IPS-NIHi7 (cell line): ENCODE data around the gene CDCA4.

Experiments used
- DNase-seq: peaks from one replicate; pipeline ENCODE4 v3.0.0; 2012; ENCODE audit warnings: mixed read lengths; ENCODE audit errors: extremely low spot score

Gene CDCA4

DNA sequence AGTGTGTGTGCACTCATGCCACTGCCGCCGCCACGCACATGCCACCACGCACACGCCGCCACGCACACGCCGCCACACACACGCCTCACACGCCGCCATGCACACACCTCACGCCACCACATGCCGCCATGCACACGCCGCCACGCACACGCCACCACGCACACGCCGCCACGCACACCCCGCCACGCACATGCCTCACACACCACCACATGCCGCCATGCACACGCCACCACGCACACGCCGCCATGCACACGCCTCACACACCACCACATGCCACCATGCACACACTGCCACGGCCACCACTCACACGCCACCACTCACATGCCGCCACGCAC, 29.0 kb downstream of the CDCA4 start:
- DNase-seq, result no peak

DNA sequence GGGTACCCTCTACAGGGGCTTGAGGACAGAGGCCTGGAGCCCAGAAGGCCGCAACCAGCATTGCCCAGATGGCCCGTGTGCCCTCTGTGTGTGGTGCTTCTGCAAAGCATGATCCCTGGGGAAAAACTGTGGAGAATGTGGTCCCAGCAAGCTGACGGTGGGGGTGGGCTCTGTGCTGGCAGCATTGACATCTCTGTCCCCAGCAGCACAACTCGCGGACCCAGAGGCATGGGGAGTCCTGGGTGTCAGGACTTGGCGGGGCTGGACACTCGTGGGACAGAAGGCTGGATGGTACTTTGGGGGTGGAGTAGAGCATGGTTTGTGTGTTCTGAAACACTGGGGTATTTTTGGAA, 31.0 kb downstream of the CDCA4 start:
- DNase-seq, result no peak

DNA sequence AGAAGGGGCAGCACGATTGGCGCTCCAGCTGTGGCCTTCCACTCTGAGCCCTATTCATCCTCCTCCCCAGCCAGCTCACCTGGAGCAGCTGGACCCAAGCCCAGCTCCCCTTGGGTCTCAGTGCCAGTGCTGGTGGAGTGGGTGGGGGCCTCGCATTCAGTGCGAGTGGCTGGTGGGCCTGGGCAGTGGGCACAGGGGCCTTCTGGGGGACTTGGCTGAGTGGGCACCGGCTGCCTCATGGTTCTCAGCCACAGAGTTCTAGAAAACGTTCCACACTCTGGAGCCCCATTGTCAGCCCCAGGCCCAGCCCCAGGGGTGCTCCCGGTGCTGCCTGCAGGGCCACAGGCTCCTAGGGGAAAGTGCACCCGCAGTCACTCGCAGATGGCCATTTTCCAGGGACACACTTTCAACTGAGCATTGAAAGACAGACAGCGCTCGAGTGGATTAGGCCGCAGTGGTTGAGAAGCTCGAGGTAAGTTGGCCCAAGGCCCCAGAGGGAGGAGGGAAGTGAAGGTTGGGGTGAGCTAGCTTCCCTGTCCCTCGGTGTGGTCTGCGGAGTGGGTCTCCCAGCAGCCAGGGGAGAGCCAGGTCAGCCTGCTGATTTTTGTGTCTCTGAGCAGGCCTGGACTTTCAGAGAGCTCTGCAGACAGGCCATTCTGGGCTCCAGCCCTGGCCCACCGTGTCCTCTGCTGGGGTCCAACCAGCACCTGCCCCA, 31.5 kb downstream of the CDCA4 start:
- no peak for DNase-seq

DNA sequence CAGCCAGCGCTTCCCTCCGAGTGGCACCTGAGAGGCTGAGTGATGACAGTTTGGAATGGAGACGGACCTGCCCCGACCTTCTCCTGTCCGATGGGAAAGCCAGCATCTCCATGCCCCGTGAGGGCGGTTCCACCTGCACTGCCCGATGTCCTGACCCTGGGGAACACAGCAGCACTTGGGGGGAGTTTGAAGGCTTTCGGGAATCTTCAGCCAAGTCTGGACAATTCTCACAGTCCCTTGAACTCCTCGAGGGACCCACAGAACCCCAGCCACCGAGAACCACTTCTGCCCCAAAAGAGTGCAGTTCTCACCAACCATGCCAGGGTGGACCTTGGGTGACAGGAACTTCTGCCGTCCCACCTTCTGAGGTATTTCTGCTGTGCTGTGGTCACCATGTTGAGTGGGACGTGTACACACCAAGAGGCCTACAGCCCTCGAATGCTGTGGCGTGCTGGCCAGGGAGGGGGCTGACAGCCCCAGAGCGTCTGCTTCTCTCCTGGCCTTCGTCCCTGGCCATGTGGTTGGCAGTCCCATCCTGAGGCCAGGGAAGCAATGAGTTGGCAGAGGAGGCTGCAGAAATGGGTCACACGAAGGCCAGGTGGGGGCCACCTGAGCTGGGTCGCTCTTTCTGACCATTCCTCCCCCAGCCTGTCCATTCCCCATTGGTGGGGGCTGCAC, 34.3 kb downstream of the CDCA4 start:
- DNase-seq, result no peak

DNA sequence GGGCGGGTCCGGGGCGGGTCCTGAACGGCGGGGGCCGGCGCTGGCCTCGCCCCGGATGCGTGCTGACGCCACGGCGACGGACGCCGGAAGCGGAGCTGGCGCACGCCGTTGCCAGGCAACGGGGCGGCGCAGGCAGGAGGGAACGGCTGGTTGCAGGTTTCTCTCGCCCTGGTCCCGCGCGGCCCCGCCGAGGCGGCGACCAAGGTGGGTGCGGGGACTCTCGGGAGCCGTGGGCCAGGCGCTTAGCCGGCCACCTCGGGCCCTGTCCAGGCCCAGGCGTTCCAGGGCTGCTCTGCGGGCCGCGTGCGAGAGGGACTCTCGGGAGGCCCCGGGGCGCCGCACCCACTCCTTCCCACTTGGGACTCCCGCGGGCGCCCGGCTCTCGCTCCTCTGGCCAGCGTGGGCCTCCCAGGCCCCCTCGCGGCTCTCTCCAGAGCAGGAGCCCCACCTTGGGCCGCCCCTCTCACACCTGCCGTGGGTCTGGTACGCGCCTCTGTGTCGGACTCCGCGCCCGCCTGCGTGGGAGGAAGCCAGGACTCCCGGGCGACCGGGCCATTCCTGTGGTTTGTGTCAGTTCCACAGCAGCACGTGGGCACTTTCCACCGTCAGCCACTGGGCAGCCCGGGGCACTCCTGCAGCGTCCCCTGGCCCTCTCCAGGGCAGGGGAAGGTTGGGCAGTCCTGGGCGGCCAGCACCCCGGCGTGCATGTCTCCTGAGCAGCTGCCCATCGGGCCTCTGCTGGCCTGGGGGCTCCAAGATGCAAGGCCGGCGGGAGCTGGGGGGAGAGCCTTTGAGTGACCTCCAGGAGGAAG, 35.0 kb downstream of the CDCA4 start, which contains the start of gene CLBA1:
Gene CLBA1, plus strand, starts transcription at position 114 of the 812 bp plus-strand sequence. Its CDS starts 644 bp downstream, at position 758.
- DNase-seq, result peak; percentile 99

DNA sequence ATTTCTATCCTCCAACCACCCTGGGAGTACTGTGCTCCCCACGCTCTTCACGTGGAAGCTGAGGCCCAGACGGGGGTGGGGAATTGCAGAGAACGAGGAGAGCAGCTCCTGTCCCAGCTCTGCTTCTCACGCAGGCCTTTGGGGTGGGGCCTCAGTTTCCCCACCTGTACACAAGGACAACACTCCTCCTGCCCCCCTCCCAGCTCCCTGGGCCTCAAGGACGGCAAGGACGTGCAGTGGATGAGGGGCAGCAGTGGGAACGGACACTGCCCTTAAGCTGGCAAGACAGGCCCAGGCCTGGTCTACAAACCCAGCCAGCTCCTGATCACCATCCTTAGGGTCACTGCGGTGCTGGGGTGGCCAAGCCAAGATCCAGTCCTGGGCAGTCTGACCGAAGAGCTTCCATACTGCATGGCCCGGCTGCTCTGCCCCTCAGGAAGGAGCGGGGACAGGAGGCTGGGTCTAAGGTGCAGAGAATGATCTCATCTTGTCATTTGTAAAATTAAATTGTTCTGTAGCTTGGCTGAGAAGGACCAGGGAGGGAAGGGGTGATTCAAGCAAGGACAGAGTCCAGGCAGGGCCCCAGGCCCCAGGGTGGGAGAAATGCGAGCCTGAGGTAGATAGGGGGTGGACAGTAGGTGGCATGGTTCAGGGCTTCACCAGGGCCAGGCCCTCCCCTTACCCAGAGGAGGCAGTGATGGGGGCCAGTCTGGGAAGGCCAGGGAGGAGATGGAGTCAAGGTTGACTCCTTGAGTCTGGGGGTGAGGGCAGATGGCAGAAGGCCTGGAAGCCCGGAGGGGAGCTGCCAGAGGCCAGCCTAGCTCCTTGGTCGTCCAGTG, 36.6 kb downstream of the CDCA4 start:
- no peak for DNase-seq

DNA sequence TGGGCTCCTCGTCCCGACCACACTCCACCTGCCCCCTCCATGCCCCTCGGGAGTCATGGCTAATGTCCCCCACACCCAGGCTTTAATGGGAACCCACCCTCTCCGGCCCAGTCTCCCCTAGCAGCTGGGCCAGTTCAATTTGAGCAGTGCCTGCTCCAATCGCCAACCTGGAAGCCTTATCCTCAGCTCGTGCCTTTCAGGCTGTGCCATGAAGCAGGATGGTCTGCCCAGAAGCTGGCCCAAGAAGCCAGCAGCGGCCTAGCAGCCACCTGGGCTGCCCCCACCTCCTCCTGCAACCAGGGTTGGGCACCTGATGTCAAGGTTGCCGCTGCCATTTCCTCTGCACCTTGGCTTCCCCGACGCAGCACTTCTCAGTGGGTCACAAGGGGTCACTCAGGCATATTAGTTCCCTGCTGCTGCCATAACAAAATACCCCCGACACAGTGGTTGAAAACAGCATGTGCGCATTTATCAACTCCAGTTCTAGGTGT, 37.6 kb downstream of the CDCA4 start:
- DNase-seq, result no peak

DNA sequence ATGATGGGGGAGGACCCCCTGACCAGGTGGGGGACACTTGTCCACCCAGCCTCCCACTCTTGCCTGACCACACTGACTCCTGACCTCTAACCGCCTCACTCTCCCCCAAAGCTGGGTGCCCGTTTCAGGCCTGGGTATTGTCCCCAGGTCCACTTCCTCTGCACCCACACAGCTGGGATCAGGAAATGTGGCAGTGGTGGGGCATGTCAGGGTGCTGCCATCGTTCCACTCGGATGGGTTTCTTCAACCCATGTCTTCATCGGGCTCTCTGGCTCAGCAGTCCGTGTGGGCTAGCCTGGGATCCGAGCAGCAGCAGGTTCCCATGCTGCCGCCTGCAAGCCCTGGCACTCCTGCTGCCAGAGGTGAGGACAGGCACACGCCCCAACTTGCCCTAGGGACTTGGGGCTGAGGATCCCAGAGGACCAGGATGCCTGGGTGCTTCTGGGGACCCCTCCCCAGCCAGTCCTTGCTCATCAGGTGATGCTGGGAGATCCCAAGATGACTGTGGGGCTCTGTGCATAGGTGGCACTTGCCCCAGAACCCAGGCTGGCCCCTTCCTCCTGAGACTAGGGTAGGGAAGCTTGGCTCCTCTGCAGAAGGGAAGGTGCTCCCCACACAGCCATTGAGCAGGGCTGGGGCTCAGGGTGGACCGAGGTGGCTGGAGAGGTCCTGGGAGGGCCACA, 38.2 kb downstream of the CDCA4 start:
- no peak for DNase-seq

DNA sequence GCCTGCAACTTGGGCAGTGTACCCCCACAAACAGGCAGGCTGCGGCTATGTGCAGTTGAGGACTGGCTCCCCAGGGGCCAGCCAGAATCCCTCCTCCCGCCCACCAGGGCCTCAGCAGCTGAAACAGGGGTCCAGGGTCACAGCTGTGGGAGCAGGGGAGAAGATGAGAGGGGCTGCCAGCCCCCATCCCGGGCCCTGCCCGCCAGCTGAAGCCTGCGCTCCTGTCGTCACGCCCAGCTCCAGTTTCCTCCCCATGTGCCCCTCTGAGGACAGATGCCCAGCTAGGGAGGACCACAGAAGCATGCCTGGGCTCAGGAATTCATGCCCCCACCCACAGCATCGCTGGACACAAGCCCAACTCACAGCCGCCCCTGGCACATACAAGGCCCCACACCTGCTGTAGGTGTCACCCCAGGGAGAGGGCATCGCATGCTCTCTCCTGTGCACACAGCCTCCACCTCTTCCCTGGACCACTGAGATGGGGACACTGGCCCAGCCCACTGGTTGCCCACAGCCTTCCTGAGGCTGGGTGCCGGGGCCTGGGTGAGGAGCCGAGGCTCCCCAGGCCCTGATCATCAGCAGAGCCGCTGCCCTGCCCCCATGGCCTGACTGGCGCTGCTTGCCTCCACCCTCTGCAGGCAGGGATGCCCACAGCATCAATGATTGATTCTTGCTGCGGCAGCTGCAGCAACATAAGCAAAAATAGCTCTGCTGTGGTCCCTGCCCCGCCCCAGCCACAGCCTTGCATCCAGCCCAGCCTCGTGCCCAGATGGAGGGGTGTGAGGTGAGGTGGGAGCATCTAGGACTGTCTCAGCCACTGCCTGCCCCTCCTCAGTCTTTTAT, 39.0 kb downstream of the CDCA4 start:
- no peak for DNase-seq

DNA sequence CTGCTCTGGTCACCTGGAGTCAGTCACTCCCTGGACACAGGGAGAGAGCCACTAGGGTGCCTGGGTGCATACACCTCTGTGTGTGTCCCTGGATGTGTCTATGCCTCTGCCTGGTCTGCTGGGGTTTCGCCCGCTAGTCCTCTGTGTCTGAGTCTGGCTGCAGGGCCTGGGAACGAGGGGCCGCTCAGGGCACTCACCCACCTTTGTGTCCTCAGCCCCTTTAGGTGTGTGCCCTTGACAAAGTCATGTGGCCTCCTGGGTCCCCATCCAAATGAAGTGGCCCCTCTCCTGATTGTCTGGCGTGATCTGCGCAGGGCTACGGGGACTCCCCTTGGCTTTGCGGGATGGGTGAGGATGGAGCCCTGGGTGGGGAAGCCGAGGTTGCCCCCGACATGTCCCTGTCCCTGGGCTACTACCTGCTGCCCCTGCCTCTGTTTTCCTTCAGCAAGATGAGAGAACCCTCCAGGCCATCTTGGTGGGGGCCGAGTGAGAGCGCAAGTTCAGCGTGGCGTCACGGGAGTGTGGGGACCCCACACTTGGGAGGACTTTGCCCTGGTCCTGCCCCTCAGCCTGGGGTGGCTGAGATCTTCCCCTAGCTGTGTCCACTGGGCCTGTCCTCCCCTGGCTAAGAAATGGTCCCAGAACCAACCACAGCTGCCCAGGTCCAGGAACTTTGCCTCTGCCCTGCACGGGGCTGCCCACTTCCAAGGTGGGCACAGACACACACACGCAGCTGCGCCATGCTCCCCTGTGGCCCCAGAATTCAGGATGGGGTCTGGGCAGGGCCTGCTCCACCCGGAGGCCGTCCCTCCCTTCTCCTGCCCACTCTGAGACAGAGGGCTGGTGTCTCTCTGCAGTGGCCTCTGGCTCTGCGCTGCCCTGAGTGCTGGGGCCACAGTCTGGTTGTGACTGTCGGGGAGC, 40.0 kb downstream of the CDCA4 start:
- no peak for DNase-seq

DNA sequence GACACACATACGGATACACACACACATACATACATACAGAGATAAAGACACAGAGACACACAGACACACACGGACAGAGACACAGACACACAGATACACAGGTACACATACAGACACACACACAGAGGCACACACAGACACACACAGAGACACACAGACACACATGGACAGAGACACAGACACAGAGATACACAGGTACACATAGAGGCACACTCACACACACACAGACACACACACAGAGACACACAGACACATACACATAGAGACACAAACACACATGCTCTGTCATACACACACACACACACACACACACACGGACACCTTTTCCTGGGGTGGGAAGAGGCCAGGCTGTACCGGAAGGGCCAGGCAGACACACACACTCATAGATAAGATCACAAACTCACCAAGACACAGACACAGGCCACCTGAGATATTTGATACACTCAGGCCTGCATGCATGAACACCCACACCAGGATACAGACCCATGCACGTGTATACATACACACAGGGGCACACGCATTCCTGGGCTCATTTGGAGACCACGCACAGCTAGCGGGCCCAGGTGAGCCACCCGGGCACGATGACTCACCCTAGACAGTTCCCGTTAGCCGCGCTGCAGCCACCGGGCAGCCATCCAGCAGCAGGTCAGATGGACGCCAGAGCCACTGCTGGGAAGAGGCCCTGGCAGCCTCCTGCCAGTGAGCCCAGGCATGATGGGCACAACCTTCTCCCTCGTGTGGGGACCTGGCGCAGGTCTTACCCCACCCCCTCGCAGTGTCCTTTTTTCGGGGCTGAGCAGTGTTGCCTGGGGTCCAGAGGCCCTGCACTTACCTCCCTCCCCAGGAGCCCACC, 40.9 kb downstream of the CDCA4 start:
- no peak for DNase-seq

DNA sequence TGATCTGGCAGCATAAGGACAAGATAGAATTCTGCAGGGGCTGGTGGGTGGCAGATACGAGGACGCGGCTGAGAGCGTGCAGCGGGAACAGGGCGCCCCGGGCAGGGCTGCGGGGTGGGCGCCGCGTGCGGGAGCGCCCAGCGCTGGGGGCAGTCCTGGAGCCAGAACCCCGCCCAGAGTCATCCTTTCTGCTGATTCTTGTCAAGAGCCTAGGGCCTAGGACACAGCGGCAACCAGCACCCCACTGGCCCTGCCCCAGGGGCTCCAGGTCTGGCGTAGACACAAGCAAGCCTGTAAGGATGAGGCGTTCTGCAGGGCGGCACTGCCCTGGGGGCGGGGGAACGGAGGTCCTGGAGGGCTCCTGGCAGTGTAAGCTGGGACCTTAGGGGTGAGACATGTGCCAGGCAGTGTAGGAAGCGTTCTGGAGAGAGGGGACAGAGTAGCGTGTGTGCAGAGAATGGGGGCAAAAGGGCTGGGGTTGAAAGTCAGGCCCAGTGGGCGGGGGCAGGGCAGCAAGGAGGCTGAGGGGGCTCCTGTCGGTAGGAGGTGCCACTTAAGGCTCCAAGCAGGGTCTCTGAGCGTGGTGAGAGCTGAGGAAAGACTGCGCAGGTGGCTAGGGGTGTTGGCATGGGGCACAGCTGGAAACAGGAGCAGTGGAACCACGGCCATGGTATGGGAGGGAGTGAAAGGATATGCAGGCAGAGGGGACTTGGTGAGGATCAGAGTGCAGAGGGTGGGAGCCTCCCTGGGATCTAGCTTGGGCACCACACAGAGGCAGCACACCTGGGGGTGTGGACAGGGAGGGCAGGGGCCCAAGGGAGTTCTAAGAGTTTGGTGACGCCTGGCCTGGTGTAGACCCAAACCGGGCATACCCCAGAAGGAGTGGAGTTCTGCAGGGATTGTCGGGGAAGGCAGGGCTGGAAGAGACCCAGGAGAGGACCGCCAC, 41.9 kb downstream of the CDCA4 start:
- no peak for DNase-seq

DNA sequence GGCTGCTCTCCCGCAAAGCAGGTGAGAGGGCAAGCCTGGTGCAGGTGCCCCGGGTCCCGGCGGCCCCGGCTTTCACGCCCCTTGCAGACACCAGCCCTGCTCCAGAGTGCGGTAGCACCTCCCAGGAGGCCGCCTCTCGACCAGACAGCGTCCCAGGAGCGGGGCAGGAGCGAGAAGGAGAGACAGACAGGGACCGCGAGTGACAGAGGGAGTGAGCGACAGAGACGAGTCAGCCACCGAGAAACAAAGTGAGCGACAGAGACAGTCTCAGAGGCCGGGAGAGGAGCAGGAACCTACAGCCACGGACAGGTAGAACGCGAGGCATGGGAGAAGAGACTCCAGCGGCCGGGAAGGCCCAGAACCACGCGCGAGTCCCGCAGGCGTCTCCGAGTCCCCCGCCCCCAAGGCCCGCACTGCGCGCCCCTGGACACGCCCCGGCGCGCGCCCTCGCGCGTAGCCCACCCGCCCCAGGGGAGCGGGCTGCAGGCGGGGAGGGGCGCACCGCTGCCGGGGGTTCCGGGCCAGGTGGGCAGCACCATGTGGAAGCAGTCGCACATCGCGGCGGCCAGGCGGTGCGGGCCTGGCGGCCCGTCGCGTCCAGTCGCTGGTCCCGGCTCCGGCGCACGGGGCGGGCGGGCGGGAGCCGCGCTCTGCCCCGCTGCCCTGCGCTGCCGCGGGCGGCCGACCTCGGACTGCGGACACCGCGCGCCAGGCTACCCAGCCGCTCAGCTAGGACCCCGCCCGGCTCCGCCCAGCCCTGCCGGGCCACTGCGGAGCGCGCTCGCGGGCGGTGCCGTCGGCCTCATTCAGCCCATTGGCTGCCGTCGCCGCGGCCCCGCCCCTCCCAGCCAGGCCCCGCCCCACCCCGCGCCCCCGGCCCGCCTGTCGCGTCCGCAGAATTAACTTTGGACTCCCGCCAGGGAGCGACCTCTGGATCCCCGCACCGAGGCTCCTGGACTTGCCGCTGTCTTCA, 42.9 kb downstream of the CDCA4 start, which contains the start of gene AHNAK2:
Gene AHNAK2, minus strand, starts transcription at position 694 of the 973 bp plus-strand sequence. Its CDS starts 137 bp downstream, at position 557.
- peak; percentile 94 for DNase-seq

DNA sequence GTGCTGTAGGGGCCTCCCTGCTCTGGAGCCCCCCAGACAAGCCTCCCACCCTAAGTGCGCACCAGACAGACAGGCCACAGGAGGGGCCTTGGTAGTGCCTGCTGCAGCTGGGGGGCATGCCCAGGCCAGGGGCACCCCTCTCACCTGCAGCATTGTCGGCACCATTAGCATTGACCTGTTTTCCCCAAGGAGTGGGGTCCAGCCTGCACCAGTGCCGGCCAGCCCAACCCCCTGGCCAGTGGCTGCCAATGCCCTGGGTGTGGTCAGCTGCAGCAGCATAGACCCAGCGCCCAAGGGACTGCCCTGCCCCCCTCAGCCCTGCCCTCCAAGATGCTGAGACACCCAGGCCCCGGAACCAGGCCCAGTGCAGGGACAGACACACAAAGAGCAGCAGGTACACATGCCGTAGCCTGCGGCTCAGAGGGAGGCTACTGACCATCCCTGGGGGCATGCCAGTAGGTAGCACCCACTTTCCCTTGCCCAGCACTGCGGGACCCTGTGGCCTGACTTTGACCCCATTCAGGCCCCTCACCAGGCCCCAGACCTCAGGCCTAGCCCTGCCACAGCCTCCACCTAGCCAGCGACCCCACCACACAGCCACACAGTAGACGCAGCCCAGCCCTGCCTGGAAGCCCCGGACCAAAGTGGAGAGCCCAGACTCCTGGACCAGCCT, 43.7 kb downstream of the CDCA4 start:
- no peak for DNase-seq
